IPS-18c (cell line): ENCODE measurements around the gene RBFOX1.

Experiments
- H3K4me3 ChIP-seq: 2 replicates; pipeline ENCODE4 v1.7.0; 2013; ENCODE audit warnings: low read depth, mild to moderate bottlenecking, low read length, moderate library complexity; ENCODE audit not compliant: insufficient read depth
- H3K9me3 ChIP-seq: one replicate; pipeline ENCODE4 v1.6.1; 2013; ENCODE audit warnings: mild to moderate bottlenecking, low read length, moderate library complexity; ENCODE audit not compliant: control insufficient read depth, insufficient read depth

RBFOX1 gene

GRCh38 chr16:7624871-7625766 is 292.5 kb downstream of the RBFOX1 start:
- H3K9me3 ChIP-seq, result no peaks in the 10 kb centered on the region

GRCh38 chr16:7628981-7629380 is 296.3 kb downstream of the RBFOX1 start:
- Histone ChIP-seq H3K4me3 (no peak overlapping the region), H3K9me3 (no peaks in the 10 kb centered on the region)

More at GRCh38 chr16:7624871-7625766, 292.5 kb downstream of the RBFOX1 start:
- no peak overlapping the region for H3K4me3 ChIP-seq

- Histone ChIP-seq H3K9me3 (no peaks in the 10 kb centered on the region), H3K4me3 (no peak overlapping the region)
Observed at GRCh38 chr16:7629571-7629970, 296.9 kb downstream of the RBFOX1 start.

- no peaks in the 10 kb centered on the region for H3K9me3 ChIP-seq
- no peak overlapping the region for H3K4me3 ChIP-seq
Observed at GRCh38 chr16:7637446-7637845, 304.8 kb downstream of the RBFOX1 start.

GRCh38 chr16:7638306-7638705 is 305.7 kb downstream of the RBFOX1 start:
- no peaks in the 10 kb centered on the region for H3K9me3 ChIP-seq

GRCh38 chr16:7640334-7640733 is 307.7 kb downstream of the RBFOX1 start:
- Histone ChIP-seq H3K4me3 (no peak overlapping the region), H3K9me3 (no peaks in the 10 kb centered on the region)

More at GRCh38 chr16:7638306-7638705, 305.7 kb downstream of the RBFOX1 start:
- H3K4me3 ChIP-seq, result no peak overlapping the region

GRCh38 chr16:7644176-7644575 is 311.5 kb downstream of the RBFOX1 start:
- no peak overlapping the region for H3K4me3 ChIP-seq

GRCh38 chr16:7644811-7645210 is 312.2 kb downstream of the RBFOX1 start:
- no peak overlapping the region for H3K4me3 ChIP-seq
- H3K9me3 ChIP-seq, result no peaks in the 10 kb centered on the region

More at GRCh38 chr16:7644176-7644575, 311.5 kb downstream of the RBFOX1 start:
- no peaks in the 10 kb centered on the region for H3K9me3 ChIP-seq

GRCh38 chr16:7646821-7647500 is 314.3 kb downstream of the RBFOX1 start:
- no peaks in the 10 kb centered on the region for H3K9me3 ChIP-seq
- no peak overlapping the region for H3K4me3 ChIP-seq

- Histone ChIP-seq H3K4me3 (no peak overlapping the region), H3K9me3 (no peaks in the 10 kb centered on the region)
Observed at GRCh38 chr16:7650431-7650830, 317.8 kb downstream of the RBFOX1 start.

GRCh38 chr16:7651803-7652570 is 319.3 kb downstream of the RBFOX1 start:
- H3K9me3 ChIP-seq, result no peaks in the 10 kb centered on the region
- no peak overlapping the region for H3K4me3 ChIP-seq

GRCh38 chr16:7653746-7654461 is 321.3 kb downstream of the RBFOX1 start:
- no peak overlapping the region for H3K4me3 ChIP-seq
- no peaks in the 10 kb centered on the region for H3K9me3 ChIP-seq

GRCh38 chr16:7675628-7676027 is 343.0 kb downstream of the RBFOX1 start:
- H3K9me3 ChIP-seq, result no peaks in the 10 kb centered on the region
- no peak overlapping the region for H3K4me3 ChIP-seq

- H3K9me3 ChIP-seq, result no peaks in the 10 kb centered on the region
Observed at GRCh38 chr16:7680296-7680695, 347.7 kb downstream of the RBFOX1 start.

GRCh38 chr16:7688811-7689210 is 356.2 kb downstream of the RBFOX1 start:
- H3K4me3 ChIP-seq, result no peak overlapping the region
- no peaks in the 10 kb centered on the region for H3K9me3 ChIP-seq

More at GRCh38 chr16:7680296-7680695, 347.7 kb downstream of the RBFOX1 start:
- no peak overlapping the region for H3K4me3 ChIP-seq

GRCh38 chr16:7689234-7689633 is 356.6 kb downstream of the RBFOX1 start:
- Histone ChIP-seq H3K4me3 (no peak overlapping the region), H3K9me3 (no peaks in the 10 kb centered on the region)

- Histone ChIP-seq H3K4me3 (no peak overlapping the region), H3K9me3 (no peaks in the 10 kb centered on the region)
Observed at GRCh38 chr16:7691533-7691932, 358.9 kb downstream of the RBFOX1 start.
